Measurements from ENCODE around the gene LEP.

The LEP gene

GRCh38 chr7:128243273-128243672, 2.2 kb downstream of the LEP start:
- TF ChIP-seq, protein P1, sequence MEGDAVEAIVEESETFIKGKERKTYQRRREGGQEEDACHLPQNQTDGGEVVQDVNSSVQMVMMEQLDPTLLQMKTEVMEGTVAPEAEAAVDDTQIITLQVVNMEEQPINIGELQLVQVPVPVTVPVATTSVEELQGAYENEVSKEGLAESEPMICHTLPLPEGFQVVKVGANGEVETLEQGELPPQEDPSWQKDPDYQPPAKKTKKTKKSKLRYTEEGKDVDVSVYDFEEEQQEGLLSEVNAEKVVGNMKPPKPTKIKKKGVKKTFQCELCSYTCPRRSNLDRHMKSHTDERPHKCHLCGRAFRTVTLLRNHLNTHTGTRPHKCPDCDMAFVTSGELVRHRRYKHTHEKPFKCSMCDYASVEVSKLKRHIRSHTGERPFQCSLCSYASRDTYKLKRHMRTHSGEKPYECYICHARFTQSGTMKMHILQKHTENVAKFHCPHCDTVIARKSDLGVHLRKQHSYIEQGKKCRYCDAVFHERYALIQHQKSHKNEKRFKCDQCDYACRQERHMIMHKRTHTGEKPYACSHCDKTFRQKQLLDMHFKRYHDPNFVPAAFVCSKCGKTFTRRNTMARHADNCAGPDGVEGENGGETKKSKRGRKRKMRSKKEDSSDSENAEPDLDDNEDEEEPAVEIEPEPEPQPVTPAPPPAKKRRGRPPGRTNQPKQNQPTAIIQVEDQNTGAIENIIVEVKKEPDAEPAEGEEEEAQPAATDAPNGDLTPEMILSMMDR (IDR thresholded peaks at IDR 0.05; ENCODE audit: extremely low read depth, insufficient read depth, missing control alignments) = no peak
- in situ Hi-C loops (cut with MboI; ENCODE audit: low pct_unique_long_range_greater_than_20kb, low sequenced_read_pairs, unreplicated experiment) = no loop called here
- DNase-seq (ENCODE audit: low spot score) = no peak

DNA sequence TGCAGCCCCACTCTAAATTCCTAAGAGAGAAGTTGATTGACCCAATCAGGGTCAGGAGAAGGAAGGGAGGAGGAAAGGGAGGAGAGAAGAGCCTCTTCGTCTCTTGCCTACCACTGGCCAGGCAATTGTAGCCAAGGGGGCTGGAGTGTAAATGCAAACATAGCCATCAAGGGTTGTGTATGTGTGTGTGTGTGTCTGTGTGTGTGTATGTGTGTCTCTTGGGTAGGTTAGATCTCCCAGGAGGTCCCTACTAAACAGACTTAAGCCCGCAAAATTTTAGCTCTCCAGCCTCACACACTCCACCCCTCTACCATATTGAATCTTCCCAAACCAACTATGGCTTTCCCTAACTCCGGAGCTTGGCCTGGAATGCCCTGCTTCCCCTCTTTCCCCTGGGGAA, 3.8 kb downstream of the LEP start:
- in situ Hi-C loops (cut with MboI; ENCODE audit: low pct_unique_long_range_greater_than_20kb, low sequenced_read_pairs, unreplicated experiment) = no loop called here
- TF ChIP-seq, protein P1 (IDR thresholded peaks at IDR 0.05; ENCODE audit: extremely low read depth, insufficient read depth, missing control alignments) = no peak
- no peak for DNase-seq (ENCODE audit: low spot score)

DNA sequence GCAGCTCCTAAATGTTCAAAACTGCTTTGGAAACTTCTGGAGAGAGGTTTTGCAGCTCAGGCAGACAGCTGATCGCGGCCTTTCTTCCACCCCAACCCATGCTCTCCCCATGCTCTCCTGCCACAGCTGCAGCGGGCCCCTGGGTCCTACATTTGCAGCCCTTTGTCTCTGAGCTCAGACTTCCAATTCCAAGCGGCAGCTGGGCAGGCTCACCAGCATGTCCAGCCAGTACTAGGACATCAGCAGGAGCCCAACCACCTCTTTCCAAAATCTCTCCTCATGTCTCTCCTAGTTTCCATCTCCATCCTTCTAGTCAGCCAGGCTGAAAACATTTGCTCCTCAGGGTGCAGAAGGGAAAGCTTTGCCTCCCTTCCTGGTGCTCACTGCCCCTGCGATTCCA, 6.0 kb downstream of the LEP start:
- in situ Hi-C loops (cut with MboI; ENCODE audit: low pct_unique_long_range_greater_than_20kb, low sequenced_read_pairs, unreplicated experiment) = no loop called here
- no peak for DNase-seq (ENCODE audit: low spot score)
- TF ChIP-seq, protein P1 (IDR thresholded peaks at IDR 0.05; ENCODE audit: extremely low read depth, insufficient read depth, missing control alignments) = no peak

DNA sequence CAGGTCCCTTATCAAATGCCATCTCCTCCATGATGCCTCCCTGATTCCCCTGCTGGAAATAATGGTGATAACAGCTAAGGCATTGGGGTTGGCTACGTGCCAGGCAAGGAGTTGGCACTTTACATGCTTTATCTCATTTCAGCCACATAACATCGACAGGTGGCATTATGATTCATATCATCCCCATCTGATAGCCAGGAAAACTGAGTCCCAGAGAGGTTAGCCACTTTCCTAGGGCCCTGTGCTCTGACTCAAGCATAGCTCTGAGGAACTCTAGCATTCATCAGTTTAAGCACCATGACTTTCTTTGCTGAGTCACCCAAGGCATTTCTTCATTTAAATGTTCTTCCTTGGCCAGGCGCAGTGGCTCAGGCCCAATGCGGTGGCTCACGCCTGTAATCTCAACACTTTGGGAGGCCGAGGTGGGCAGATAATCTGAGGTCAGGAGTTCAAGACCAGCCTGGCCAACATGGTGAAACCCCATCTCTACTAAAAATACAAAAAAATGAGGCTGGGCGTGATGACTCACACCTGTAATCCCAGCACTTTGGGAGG, 6.6 kb downstream of the LEP start:
- in situ Hi-C loops (cut with MboI; ENCODE audit: low pct_unique_long_range_greater_than_20kb, low sequenced_read_pairs, unreplicated experiment) = no loop called here
- TF ChIP-seq, protein P1 (IDR thresholded peaks at IDR 0.05; ENCODE audit: extremely low read depth, insufficient read depth, missing control alignments) = no peak
- no peak for DNase-seq (ENCODE audit: low spot score)

- in situ Hi-C loops (cut with MboI; ENCODE audit: low pct_unique_long_range_greater_than_20kb, low sequenced_read_pairs, unreplicated experiment) = no loop called here
- DNase-seq (ENCODE audit: low spot score) = no peak
- TF ChIP-seq, protein P1 (IDR thresholded peaks at IDR 0.05; ENCODE audit: extremely low read depth, insufficient read depth, missing control alignments) = no peak
These were observed 10.3 kb downstream of the LEP start for GRCh38 chr7:128251337-128251736.

GRCh38 chr7:128253701-128254100, 12.6 kb downstream of the LEP start:
- TF ChIP-seq, protein P1 (IDR thresholded peaks at IDR 0.05; ENCODE audit: extremely low read depth, insufficient read depth, missing control alignments) = no peak
- in situ Hi-C loops (cut with MboI; ENCODE audit: low pct_unique_long_range_greater_than_20kb, low sequenced_read_pairs, unreplicated experiment) = no loop called here
- DNase-seq (ENCODE audit: low spot score) = no peak

GRCh38 chr7:128254470-128254869, 13.4 kb downstream of the LEP start:
- TF ChIP-seq, protein P1 (IDR thresholded peaks at IDR 0.05; ENCODE audit: extremely low read depth, insufficient read depth, missing control alignments) = no peak
- no peak for DNase-seq (ENCODE audit: low spot score)
- in situ Hi-C loops (cut with MboI; ENCODE audit: low pct_unique_long_range_greater_than_20kb, low sequenced_read_pairs, unreplicated experiment) = no loop called here

Measured in GM13977 (cell line).